Testis (tissue), 3 donors: ENCODE results near the gene ADRA1B. TPM values are rescaled to one million over a fixed set of nuclear protein-coding genes. Genes with fewer than 3 reads are reported as not detected.

ENCODE experiments used
- DNase-seq: peaks from one replicate; pipeline ENCODE4 v3.0.0-alpha.2; 2019
- H3K27ac ChIP-seq, 2 donors: fragments of 200-600 bp; sonication (generic); one replicate each; pipeline ENCODE4 v1.5.1; 2019
- H3K27me3 ChIP-seq: fragments of 200-600 bp; sonication (generic); one replicate; pipeline ENCODE4 v1.5.1; 2019
- H3K36me3 ChIP-seq: fragments of 200-600 bp; sonication (generic); one replicate; pipeline ENCODE4 v1.5.1; 2017; ENCODE audit warnings: low read depth; ENCODE audit errors: missing control alignments
- H3K4me1 ChIP-seq: fragments of 200-600 bp; sonication (generic); one replicate; pipeline ENCODE4 v1.5.1; 2019
- H3K4me3 ChIP-seq, 2 donors: fragments of 200-600 bp; sonication (generic); one replicate each; pipeline ENCODE4 v1.5.1; 2017 to 2019
- H3K9me3 ChIP-seq: fragments of 200-600 bp; sonication (generic); one replicate; pipeline ENCODE4 v1.5.1; 2017
- POLR2A ChIP-seq: fragments of 450-650 bp; IDR thresholded peaks from one replicate; pipeline ENCODE4 v1.6.1; 2017; ENCODE audit warnings: antibody characterized with exemption, mild to moderate bottlenecking, moderate library complexity
- WGBS, 2 donors: methylation state at CpG; one replicate each; pipeline ENCODE4 v1.1.5; 2018; 5-methylcytosine and 5-hydroxymethylcytosine counted together
- intact Hi-C: fragments of 100-400 bp; cut with DNase I; formaldehyde crosslinking; loops from one replicate; pipeline ENCODE4 v1.15.1; 2023; ENCODE audit warnings: low total_unique reads
- polyA plus RNA-seq: library from polyadenylated mRNA; stranded (reverse); fragments of 350-450 nt; fragmentation: Illumina TruSeq; extraction: RNeasy Lipid Tissue Mini Kit (QIAGEN cat#74804); gene quantifications from one replicate; pipeline ENCODE4 v1.2.3, GENCODE V29; 2014; ENCODE audit warnings: low read depth, low replicate concordance; ENCODE audit not compliant: insufficient read depth
- total RNA-seq, 2 donors: library from RNA; depleted of rRNA; stranded (reverse); fragments of >200 nt; gene quantifications; one replicate each; pipeline ENCODE4 v1.2.3, GENCODE V29; 2016
- TF ChIP-seq, protein P1 (sequence below), 3 experiments: fragments of 450-650 bp in 2 of 3; fragments of 200-600 bp in 1 of 3; sonication (generic) in 1 of 3; IDR thresholded peaks; one replicate each; pipeline ENCODE4 v1.5.1; 2016 to 2019; ENCODE audit warnings: antibody characterized with exemption in 3 of 3, mild to moderate bottlenecking in 2 of 3, moderate library complexity in 1 of 3

ADRA1B gene
- total and polyA plus RNA-seq, 3 donors from 2014 or later: 0.93 to 1.2 (median 1.1) TPM

DNA sequence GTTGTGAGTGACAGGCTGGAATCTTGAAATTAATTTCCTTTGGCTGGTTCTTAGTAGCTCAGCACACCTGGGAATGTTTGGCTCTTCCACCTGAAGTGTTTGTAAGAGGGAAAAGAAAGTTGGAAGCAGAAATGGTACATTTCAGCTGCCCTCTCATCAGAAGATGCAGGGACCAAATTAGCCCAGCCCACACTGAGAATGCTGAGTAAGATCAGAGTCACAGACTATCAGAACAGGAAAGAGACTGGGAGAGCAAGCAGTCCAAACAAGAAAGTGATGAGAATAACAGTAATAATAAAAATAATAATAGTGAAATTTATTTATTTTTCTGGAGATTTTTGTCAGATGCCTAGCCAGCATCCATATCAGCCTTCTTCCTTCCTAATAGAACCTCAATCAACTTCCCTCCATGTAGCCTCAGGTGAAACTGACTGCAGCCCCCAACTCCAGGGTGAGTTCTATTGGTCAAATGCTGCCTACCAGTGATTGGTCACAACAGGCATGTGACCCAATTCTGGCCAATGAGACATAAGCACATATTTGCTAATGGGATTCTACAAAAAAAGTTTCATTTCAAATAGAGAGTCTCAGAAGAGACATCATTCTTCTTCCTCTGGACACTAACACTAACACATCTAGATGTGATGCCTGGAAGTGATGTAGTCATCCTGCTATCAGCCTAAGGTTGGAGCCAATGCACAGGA lies 31.2 kb upstream of the ADRA1B start:
- Histone ChIP-seq H3K4me3 (no peak overlapping the region), H3K27me3 (no peaks in the 10 kb centered on the region), H3K4me1 (no peaks in the 10 kb centered on the region), H3K27ac (no peak overlapping the region), H3K9me3 (no peaks in the 10 kb centered on the region), H3K36me3 (no peaks in the 10 kb centered on the region)
- intact Hi-C loops: no loop called here
- DNase-seq: no peak
- no peak for TF ChIP-seq POLR2A
- TF ChIP-seq, protein P1, sequence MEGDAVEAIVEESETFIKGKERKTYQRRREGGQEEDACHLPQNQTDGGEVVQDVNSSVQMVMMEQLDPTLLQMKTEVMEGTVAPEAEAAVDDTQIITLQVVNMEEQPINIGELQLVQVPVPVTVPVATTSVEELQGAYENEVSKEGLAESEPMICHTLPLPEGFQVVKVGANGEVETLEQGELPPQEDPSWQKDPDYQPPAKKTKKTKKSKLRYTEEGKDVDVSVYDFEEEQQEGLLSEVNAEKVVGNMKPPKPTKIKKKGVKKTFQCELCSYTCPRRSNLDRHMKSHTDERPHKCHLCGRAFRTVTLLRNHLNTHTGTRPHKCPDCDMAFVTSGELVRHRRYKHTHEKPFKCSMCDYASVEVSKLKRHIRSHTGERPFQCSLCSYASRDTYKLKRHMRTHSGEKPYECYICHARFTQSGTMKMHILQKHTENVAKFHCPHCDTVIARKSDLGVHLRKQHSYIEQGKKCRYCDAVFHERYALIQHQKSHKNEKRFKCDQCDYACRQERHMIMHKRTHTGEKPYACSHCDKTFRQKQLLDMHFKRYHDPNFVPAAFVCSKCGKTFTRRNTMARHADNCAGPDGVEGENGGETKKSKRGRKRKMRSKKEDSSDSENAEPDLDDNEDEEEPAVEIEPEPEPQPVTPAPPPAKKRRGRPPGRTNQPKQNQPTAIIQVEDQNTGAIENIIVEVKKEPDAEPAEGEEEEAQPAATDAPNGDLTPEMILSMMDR (IDR thresholded peaks at IDR 0.05): no peak

DNA sequence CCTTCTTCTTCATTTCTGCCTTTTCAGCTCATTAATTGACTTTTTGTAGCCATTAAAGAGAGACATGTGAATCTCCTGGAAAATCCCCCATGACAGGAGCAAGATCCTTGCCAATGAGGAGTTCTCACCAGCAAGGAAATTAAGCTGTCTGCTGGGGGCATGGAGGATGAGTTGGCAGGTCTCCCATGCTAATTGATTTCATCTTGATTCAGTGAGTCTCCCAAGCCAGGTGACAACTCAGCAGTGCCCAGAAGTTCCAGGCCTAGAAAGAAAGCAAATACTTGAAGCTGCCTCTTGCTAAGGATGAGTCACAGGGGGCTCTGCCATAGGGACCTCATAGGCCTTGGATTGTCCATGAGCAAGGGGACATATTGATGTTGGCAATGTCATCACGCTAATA lies 30.0 kb upstream of the ADRA1B start:
- Histone ChIP-seq H3K27ac (no peak overlapping the region), H3K27me3 (no peaks in the 10 kb centered on the region), H3K4me3 (no peak overlapping the region), H3K9me3 (no peaks in the 10 kb centered on the region), H3K4me1 (no peaks in the 10 kb centered on the region), H3K36me3 (no peaks in the 10 kb centered on the region)
- 89 to 100% methylated on average over 1 of the region's 1 CpG for WGBS, 2 donors
- intact Hi-C loops: no loop called here
- no peak for DNase-seq
- TF ChIP-seq, protein P1 (IDR thresholded peaks at IDR 0.05): no peak
- TF ChIP-seq POLR2A: no peak

DNA sequence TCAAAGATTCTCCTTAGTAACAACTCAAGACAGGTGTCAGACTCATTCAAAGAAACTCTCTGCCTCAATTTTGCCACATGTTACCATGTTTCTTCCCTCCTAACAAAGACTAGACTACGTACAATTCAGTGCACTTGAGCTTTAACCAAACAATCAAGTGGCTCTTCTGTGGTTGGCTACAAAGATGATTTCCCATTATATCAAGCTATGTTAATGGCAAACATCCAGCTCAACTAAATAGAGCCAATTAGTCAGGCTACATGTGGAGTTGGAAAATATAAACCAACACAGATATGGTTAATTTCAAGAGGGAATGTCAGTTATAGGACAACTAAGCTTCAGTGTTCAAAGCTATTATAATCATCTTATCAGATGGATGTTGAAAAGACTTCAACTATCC lies 29.2 kb upstream of the ADRA1B start:
- TF ChIP-seq, protein P1 (IDR thresholded peaks at IDR 0.05): no peak
- TF ChIP-seq POLR2A: no peak
- no peak overlapping the region for H3K27ac ChIP-seq
- intact Hi-C loops: no loop called here
- 74 to 88% methylated on average over 1 of the region's 1 CpG for WGBS, 2 donors
- no peaks in the 10 kb centered on the region for H3K36me3 ChIP-seq
- no peaks in the 10 kb centered on the region for H3K27me3 ChIP-seq
- H3K4me3 ChIP-seq: no peak overlapping the region
- H3K4me1 ChIP-seq: no peaks in the 10 kb centered on the region
- H3K9me3 ChIP-seq: no peaks in the 10 kb centered on the region
- no peak for DNase-seq

DNA sequence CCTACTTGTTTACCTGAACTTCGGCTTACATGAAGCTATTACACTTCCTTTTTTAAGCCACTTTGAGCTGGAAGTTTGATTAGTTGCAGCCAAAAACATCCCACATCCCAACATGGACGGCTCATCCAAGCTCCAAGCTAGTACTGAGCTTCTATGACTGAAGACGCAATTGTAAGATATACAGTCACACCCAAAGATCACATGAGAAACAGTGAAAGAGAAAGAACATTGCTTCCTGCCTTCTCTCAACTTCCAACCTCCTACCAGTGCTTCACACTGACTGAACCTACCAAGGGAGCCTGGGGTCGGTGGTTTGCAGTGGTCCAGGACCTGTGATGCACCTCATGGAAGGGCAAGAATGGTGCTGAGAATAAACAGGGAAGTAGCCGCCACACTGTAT lies 27.4 kb upstream of the ADRA1B start:
- H3K4me3 ChIP-seq: no peak overlapping the region
- no peaks in the 10 kb centered on the region for H3K36me3 ChIP-seq
- H3K27ac ChIP-seq: no peak overlapping the region
- DNase-seq: no peak
- H3K9me3 ChIP-seq: no peaks in the 10 kb centered on the region
- TF ChIP-seq POLR2A: no peak
- TF ChIP-seq, protein P1 (IDR thresholded peaks at IDR 0.05): no peak
- H3K27me3 ChIP-seq: no peaks in the 10 kb centered on the region
- no peaks in the 10 kb centered on the region for H3K4me1 ChIP-seq
- intact Hi-C loops: no loop called here
- 88 to 91% methylated on average over 5 of the region's 5 CpGs for WGBS, 2 donors

DNA sequence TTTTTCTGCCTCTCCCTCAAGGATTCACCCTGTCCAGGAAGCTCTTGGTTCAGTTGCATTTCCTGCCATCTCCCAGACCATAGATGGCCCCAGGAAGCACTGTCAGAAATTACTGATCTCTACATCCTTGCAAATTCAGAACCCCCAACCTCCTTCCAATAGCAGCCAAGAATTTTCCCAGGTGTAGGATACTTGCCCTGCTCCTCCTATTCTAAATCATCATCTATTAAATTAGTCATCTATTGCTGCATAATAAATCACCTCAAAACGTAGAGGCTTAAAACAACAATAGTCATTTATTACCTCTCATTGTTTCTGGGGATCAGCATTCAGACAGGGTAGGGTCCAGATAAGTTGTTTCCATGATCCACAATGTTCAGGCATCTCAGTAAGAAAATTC lies 26.1 kb upstream of the ADRA1B start:
- TF ChIP-seq, protein P1 (IDR thresholded peaks at IDR 0.05): no peak
- TF ChIP-seq POLR2A: no peak
- WGBS, 2 donors: 31 to 35% methylated on average over 1 of the region's 1 CpG
- Histone ChIP-seq H3K36me3 (no peaks in the 10 kb centered on the region), H3K27me3 (no peaks in the 10 kb centered on the region), H3K27ac (no peak overlapping the region), H3K4me1 (no peaks in the 10 kb centered on the region), H3K9me3 (no peaks in the 10 kb centered on the region), H3K4me3 (no peak overlapping the region)
- no peak for DNase-seq
- intact Hi-C loops: no loop called here
